GM18505 (cell line): ENCODE results near the gene TTLL1.
A peak's percentile ranks its signal among the peaks of the same experiment; 100 is the strongest.
"Not testable (repeated sequence)": the region's sequence is repeated elsewhere in the genome, so short reads cannot be mapped to it uniquely, and the experiment has no call there.

Source experiments
- ATAC-seq: cut with Tn5 transposase; IDR thresholded peaks from one replicate; pipeline ENCODE4 v1.9.1; 2021; ENCODE audit not compliant: unreplicated experiment
- POLR2A ChIP-seq: IDR thresholded peaks from 4 replicates; pipeline ENCODE4 v1.6.1; 2011; ENCODE audit warnings: borderline replicate concordance; ENCODE audit not compliant: insufficient read depth, insufficient read length; ENCODE audit errors: extremely low read depth

TTLL1 gene

GRCh38 chr22:43004362-43005035 is 84.7 kb downstream of the TTLL1 start:
- TF ChIP-seq POLR2A: no peak
- ATAC-seq: no peak

GRCh38 chr22:43002202-43002586 is 87.0 kb downstream of the TTLL1 start:
- no peak for TF ChIP-seq POLR2A
- ATAC-seq: no peak

DNA sequence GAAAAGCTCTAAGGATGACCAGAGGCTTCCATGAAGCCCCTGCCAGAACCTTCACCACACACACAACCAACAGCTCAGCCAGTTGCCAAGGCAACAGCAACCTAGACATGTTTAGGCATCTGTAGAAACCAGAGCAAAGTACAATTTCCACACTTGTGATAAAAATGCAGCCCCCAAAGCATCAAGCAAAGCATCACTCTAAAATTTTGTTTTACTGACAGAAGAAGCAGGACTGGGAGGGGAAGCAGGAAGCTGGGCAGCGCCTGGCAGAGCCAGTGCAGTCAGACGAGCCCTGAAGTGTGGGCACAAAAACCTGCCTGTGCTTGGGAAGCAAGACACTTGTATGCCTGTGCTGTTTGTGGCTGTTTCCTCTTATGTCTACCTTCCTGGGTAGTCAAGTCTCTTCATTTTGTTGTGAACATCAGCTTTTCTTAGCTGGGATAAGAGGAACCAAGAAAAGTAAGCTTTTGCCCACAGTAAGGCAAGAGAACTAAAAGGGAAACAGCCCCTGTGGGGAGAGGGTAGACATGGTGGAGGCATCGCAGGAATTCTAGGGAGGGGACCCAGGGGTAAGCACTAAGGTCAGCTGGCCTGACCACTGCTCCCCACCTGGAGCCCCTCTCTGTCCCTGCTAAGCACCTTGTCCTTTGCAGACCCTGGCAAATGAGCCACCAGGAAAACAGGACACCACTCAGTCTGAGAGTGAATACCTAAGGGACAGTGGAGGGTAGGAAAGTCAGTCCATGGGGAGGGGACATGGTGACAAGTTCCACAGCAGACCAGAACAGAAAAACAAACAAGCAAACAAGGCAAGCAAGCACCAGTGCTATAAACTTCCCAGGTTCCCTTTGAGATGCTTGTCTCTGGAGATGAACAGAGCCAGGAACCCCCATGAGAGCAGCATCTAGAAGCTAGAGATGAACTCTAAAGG is 87.7 kb downstream of the TTLL1 start:
- no peak for ATAC-seq
- no peak for TF ChIP-seq POLR2A

- no peak for ATAC-seq
- no peak for TF ChIP-seq POLR2A
Measured at GRCh38 chr22:43000441-43001175, 88.6 kb downstream of the TTLL1 start.

DNA sequence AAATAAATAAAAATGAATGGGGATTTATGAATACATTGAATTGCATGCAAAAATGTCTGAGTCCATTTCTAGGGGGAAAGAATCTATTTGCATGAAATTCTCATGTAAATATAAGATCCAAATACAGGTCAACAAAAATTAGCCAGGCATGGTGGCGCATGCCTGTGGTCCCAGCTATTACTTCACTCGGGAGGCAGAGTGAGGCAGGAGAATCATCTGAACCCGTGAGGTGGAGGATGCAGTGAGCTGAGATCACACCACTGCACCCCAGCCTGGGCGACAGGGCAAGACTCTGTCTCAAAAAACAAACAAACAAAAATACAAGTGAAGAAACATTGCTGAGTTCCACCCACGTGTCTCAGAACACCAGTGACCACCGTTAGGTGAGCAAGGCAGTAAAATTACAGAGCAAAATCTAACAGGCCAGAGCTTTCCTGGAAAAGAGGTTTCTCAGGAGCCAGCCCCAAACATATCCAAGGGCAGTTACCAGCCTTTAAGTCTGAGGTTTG is 91.6 kb downstream of the TTLL1 start:
- no peak for TF ChIP-seq POLR2A
- ATAC-seq: no peak

DNA sequence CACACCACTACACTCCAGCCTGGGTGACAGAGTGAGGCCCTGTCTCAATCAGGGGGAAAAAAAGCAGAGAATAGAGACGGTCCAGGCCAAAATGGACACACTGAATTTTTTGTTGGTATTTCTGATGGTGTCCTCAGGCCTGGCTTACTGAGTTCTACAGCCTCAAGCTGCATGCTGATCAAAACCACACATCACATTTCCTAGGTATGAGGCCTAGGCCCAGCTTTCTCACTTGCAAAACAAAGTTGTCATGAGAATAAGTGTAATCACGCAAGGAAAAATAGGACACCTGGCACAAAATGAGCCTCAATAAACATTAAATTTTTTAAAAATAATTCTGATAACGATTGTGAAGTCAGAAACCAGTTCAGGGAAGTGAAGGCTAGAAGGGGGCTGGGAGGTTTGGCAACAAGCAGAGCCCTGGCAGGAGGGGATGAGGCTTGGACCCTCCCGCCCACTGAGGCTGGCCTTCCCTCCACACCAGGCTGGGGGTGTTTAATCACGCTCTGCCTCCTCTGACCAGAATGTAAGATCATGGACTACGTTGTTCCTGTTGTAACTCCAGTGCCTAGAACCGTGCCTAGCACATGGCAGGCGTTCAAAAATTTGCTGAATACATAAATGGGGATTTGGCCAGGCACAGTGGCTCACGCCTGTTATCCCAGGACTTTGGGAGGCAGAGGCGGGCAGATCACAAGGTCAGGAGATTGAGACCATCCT is 92.4 kb downstream of the TTLL1 start:
- no peak for ATAC-seq
- no peak for TF ChIP-seq POLR2A

- ATAC-seq: not testable (repeated sequence)
Measured at GRCh38 chr22:42995654-42996053, 93.5 kb downstream of the TTLL1 start.

GRCh38 chr22:42994917-42995562 is 94.2 kb downstream of the TTLL1 start:
- TF ChIP-seq POLR2A: no peak
- ATAC-seq: no peak

DNA sequence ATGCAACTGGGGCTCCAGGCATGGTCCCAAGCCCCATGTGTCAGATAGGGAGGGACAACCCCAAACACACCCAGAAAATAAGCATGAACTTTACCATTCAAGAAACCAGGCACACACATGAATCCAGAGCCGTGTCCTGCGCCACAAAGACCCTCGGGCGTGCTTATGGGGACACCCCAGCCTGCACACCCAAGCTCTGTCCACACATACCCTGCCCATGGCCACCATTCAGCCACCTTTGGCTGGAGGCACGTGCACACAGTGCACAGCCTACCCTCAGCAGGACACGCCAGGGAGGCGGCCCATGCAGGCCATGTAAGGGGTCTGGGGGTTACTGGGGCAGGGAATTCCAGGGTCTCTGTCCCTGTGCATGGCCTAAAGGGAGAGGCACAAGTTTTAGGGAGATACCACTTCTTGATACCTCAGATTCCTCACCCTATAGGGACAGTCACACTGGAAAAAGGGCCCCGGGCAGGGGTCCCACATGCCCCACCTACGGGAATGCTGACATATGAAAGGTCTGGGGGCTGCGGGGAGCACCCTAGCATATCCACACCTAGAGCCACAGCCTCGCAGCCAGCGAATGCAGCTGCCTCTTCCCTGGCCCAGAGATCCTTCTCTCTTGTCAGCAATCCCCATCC is 94.8 kb downstream of the TTLL1 start:
- TF ChIP-seq POLR2A: peak; percentile 5
- ATAC-seq: no peak

DNA sequence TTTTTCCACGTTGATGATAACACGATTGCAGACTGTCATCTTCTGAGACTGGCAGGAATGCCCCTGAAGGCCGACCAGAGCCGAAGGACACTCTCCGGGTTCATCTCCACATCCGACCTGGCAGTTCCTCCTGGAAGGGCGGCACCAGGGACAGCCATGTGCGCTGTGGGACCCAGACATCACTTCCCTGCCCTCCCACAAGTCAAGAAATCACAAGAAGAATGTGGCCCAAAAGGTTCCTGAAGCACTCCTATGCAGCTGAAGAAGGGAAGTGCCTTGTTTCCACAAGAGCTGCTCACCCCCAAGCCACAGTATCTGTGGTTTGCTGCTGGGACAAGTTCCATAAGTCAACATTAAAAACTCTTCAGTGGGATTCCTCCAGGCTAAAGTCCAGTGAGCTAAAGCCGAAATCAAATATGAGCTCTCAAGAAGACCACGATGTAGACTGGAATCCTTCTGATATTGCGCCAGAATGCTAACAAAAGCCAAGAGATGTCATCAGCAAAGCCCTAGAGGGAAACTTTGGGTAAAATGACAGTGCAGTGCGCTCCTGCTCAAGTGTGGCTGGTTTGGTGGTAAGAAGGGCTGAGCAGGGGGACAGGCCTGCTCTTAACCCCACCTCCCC is 95.4 kb downstream of the TTLL1 start:
- TF ChIP-seq POLR2A: no peak
- ATAC-seq: no peak

- TF ChIP-seq POLR2A: no peak
- ATAC-seq: no peak
Measured at GRCh38 chr22:42992886-42993479, 96.2 kb downstream of the TTLL1 start.
